MM.1S (cell line): ENCODE measurements around the gene CASP9.

Experiments used
- DNase-seq: peaks from one replicate; pipeline ENCODE4 v3.0.0-alpha.2; 2015
- H2AFZ ChIP-seq: fragments of 300-600 bp; sonication (generic); 2 replicates; pipeline ENCODE4 v1.6.0; 2016; ENCODE audit warnings: antibody characterized with exemption, low read length
- H3F3A ChIP-seq: fragments of 300-600 bp; sonication (generic); 2 replicates; pipeline ENCODE4 v1.6.1; 2016; ENCODE audit warnings: mild to moderate bottlenecking, antibody characterized with exemption, low read length, moderate library complexity, mixed read lengths; ENCODE audit not compliant: insufficient read depth
- H3K27ac ChIP-seq: fragments of 300-600 bp; sonication (generic); 2 replicates; pipeline ENCODE4 v1.5.1; 2016; ENCODE audit warnings: mild to moderate bottlenecking, low read length
- H3K27me3 ChIP-seq: fragments of 300-600 bp; sonication (generic); replicated peaks from 2 replicates; pipeline ENCODE4 v1.6.0; 2016; ENCODE audit warnings: low read length; ENCODE audit not compliant: insufficient read depth
- H3K36me3 ChIP-seq: fragments of 300-600 bp; sonication (generic); replicated peaks from 2 replicates; pipeline ENCODE4 v1.6.1; 2016; ENCODE audit warnings: mild to moderate bottlenecking, low read length, mixed read lengths; ENCODE audit not compliant: insufficient read depth
- H3K4me1 ChIP-seq: fragments of 300-600 bp; sonication (generic); 2 replicates; pipeline ENCODE4 v1.6.1; 2016; ENCODE audit warnings: low read length, mixed read lengths
- H3K4me2 ChIP-seq: fragments of 300-600 bp; sonication (generic); 2 replicates; pipeline ENCODE4 v1.6.0; 2016; ENCODE audit warnings: low read depth, low read length
- H3K4me3 ChIP-seq: fragments of 300-600 bp; sonication (generic); 2 replicates; pipeline ENCODE4 v1.5.1; 2016; ENCODE audit warnings: low read length, mixed read lengths
- H3K79me2 ChIP-seq: fragments of 300-600 bp; sonication (generic); 2 replicates; pipeline ENCODE4 v1.6.1; 2016; ENCODE audit warnings: mixed run types, low read length, mixed read lengths
- H3K9ac ChIP-seq: fragments of 300-600 bp; sonication (generic); 2 replicates; pipeline ENCODE4 v1.6.1; 2016; ENCODE audit warnings: low read length, mixed read lengths
- H3K9me2 ChIP-seq: fragments of 300-600 bp; sonication (generic); replicated peaks from 2 replicates; pipeline ENCODE4 v1.6.1; 2016; ENCODE audit warnings: mild to moderate bottlenecking, low read length, mixed read lengths; ENCODE audit not compliant: insufficient read depth
- H3K9me3 ChIP-seq: fragments of 300-600 bp; sonication (generic); replicated peaks from 2 replicates; pipeline ENCODE4 v1.6.1; 2016; ENCODE audit warnings: mild to moderate bottlenecking, low read length, mixed read lengths; ENCODE audit not compliant: insufficient read depth
- H4K20me1 ChIP-seq: fragments of 300-600 bp; sonication (generic); 2 replicates; pipeline ENCODE4 v1.6.1; 2016; ENCODE audit warnings: mild to moderate bottlenecking, low read length, moderate library complexity, mixed read lengths; ENCODE audit not compliant: insufficient read depth
- CTCF ChIP-seq: fragments of 300-600 bp; sonication (generic); IDR thresholded peaks from 2 replicates; pipeline ENCODE4 v1.5.1; 2016; ENCODE audit warnings: antibody characterized with exemption, low read length, mixed read lengths
- EZH2 ChIP-seq: fragments of 300-600 bp; sonication (generic); optimal IDR thresholded peaks from 2 replicates; pipeline ENCODE3; 2017; ENCODE audit warnings: low read depth, mild to moderate bottlenecking, antibody characterized with exemption, low read length, mixed read lengths
- EZH2phosphoT487 ChIP-seq: fragments of 300-600 bp; sonication (generic); IDR thresholded peaks from 2 replicates; pipeline ENCODE4 v1.6.1; 2018; ENCODE audit warnings: antibody characterized with exemption, low read length

The CASP9 gene

GRCh38 chr1:15443281-15443680 lies 80.7 kb downstream of the CASP9 start:
- Histone ChIP-seq H3K4me3 (no peak overlapping the region), H3K36me3 (no peaks in the 10 kb centered on the region), H3F3A (no peaks in the 10 kb centered on the region), H3K9me3 (no peaks in the 10 kb centered on the region), H3K4me2 (no peak overlapping the region), H4K20me1 (no peaks in the 10 kb centered on the region), H3K9ac (no peak overlapping the region), H2AFZ (no peak overlapping the region), H3K27ac (no peak overlapping the region), H3K4me1 (no peaks in the 10 kb centered on the region), H3K27me3 (peaks cover 8% of the 10 kb centered on the region; the same call in 1 of the 2 replicates), H3K9me2 (no peaks in the 10 kb centered on the region), H3K79me2 (no peaks in the 10 kb centered on the region)
- TF ChIP-seq EZH2 (no peak), EZH2phosphoT487 (no peak), CTCF (no peak)
- no peak for DNase-seq

GRCh38 chr1:15442759-15443158 lies 81.3 kb downstream of the CASP9 start:
- H3K9me3 ChIP-seq: no peaks in the 10 kb centered on the region
- H3K79me2 ChIP-seq: no peaks in the 10 kb centered on the region
- H3K4me1 ChIP-seq: no peaks in the 10 kb centered on the region
- H3K27ac ChIP-seq: no peak overlapping the region
- no peaks in the 10 kb centered on the region for H4K20me1 ChIP-seq
- H3F3A ChIP-seq: no peaks in the 10 kb centered on the region
- no peak overlapping the region for H3K9ac ChIP-seq
- H3K27me3 ChIP-seq: peaks cover 8% of the 10 kb centered on the region; the same call in 1 of the 2 replicates
- TF ChIP-seq CTCF (no peak), EZH2phosphoT487 (no peak), EZH2 (no peak)
- H2AFZ ChIP-seq: no peak overlapping the region
- H3K36me3 ChIP-seq: no peaks in the 10 kb centered on the region
- H3K4me3 ChIP-seq: no peak overlapping the region
- H3K9me2 ChIP-seq: no peaks in the 10 kb centered on the region
- no peak overlapping the region for H3K4me2 ChIP-seq
- no peak for DNase-seq

- Histone ChIP-seq H3K36me3 (no peaks in the 10 kb centered on the region), H3K4me2 (no peak overlapping the region), H3K4me3 (no peak overlapping the region), H4K20me1 (no peaks in the 10 kb centered on the region), H2AFZ (no peak overlapping the region), H3K27me3 (peaks cover 4% of the 10 kb centered on the region; the same call in 1 of the 2 replicates), H3K27ac (no peak overlapping the region), H3F3A (no peaks in the 10 kb centered on the region), H3K9me3 (no peaks in the 10 kb centered on the region), H3K79me2 (no peaks in the 10 kb centered on the region), H3K4me1 (no peaks in the 10 kb centered on the region), H3K9ac (no peak overlapping the region), H3K9me2 (no peaks in the 10 kb centered on the region)
- no peak for TF ChIP-seq EZH2
- TF ChIP-seq CTCF: no peak
- TF ChIP-seq EZH2phosphoT487: no peak
- DNase-seq: no peak
Observed at GRCh38 chr1:15442119-15442518, 81.9 kb downstream of the CASP9 start.
